Astrocyte of the spinal cord (primary cell): ENCODE data around the gene DDI1.

ENCODE experiments used
- DNase-seq: peaks from one replicate; pipeline ENCODE4 v3.0.0; 2011; ENCODE audit warnings: low read depth, low spot score
- H3K4me3 ChIP-seq: 2 replicates; pipeline ENCODE4 v1.5.1; 2011; ENCODE audit warnings: low read depth, mild to moderate bottlenecking, low read length, moderate library complexity
- CTCF ChIP-seq: IDR thresholded peaks from 2 replicates; pipeline ENCODE4 v1.5.1; 2012; ENCODE audit warnings: low read depth, mild to moderate bottlenecking, low read length, inconsistent platforms
- in situ Hi-C: cut with HindIII; loops from 2 replicates; pipeline ENCODE4 v1.10.0; 2017; ENCODE audit warnings: low sequenced_read_pairs

The DDI1 gene

GRCh38 chr11:104073950-104074705 lies 37.7 kb downstream of the DDI1 start:
- DNase-seq: no peak
- H3K4me3 ChIP-seq: no peak overlapping the region
- TF ChIP-seq CTCF: no peak
- in situ Hi-C loops: no loop called here

GRCh38 chr11:104075091-104075490 lies 38.7 kb downstream of the DDI1 start:
- in situ Hi-C loops: no loop called here
- no peak for TF ChIP-seq CTCF
- no peak for DNase-seq
- no peak overlapping the region for H3K4me3 ChIP-seq

GRCh38 chr11:104075706-104076105 lies 39.3 kb downstream of the DDI1 start:
- H3K4me3 ChIP-seq: no peak overlapping the region
- in situ Hi-C loops: no loop called here
- DNase-seq: no peak
- TF ChIP-seq CTCF: no peak

GRCh38 chr11:104076455-104076854 lies 40.0 kb downstream of the DDI1 start:
- in situ Hi-C loops: no loop called here
- no peak for TF ChIP-seq CTCF
- no peak overlapping the region for H3K4me3 ChIP-seq
- no peak for DNase-seq

- no peak for TF ChIP-seq CTCF
- in situ Hi-C loops: no loop called here
- no peak overlapping the region for H3K4me3 ChIP-seq
- DNase-seq: no peak
These were observed 41.8 kb downstream of the DDI1 start for GRCh38 chr11:104078245-104078644.

DNA sequence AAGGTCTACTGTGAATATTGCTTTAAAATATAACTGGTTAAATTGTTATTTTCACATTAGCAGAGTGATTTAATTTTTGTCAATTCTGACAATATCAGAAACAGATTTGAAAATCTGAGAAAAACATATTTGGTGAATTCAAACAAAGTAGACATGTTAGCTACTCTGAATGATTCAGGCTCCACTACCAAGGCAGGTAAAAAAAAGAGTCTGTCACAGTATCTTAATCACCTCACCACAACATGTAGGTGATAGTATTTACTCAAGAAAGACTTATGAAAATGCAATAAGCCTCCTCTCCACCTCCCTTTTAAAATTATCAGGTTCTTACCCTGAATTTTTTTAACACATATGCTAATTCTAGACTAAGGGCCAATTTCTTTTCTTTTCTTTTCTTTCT lies 42.6 kb downstream of the DDI1 start:
- no peak for TF ChIP-seq CTCF
- H3K4me3 ChIP-seq: no peak overlapping the region
- in situ Hi-C loops: no loop called here
- DNase-seq: no peak
